Neuronal stem cell (in vitro differentiated cells): ENCODE measurements around the gene CCN5.

Source experiments
- DNase-seq: peaks from one replicate; pipeline ENCODE4 v3.0.0-alpha.2; 2013; ENCODE audit warnings: low spot score
- H2AFZ ChIP-seq: one replicate; pipeline ENCODE4 v1.6.1; 2013; ENCODE audit warnings: mild to moderate bottlenecking, low read length, inconsistent platforms
- H2AK5ac ChIP-seq: 2 replicates; pipeline ENCODE4 v1.6.1; 2013; ENCODE audit warnings: low read depth, mild to moderate bottlenecking, inconsistent platforms, low read length, moderate library complexity, mixed read lengths
- H2BK120ac ChIP-seq: 2 replicates; pipeline ENCODE4 v1.6.1; 2013; ENCODE audit warnings: low read depth, mild to moderate bottlenecking, inconsistent platforms, low read length, moderate library complexity, mixed read lengths
- H2BK12ac ChIP-seq: one replicate; pipeline ENCODE4 v1.6.1; 2013; ENCODE audit warnings: low read length, inconsistent platforms
- H2BK15ac ChIP-seq: 2 replicates; pipeline ENCODE4 v1.6.1; 2013; ENCODE audit warnings: mild to moderate bottlenecking, low read length, inconsistent platforms, mixed read lengths
- H2BK5ac ChIP-seq: one replicate; pipeline ENCODE4 v1.6.1; 2013; ENCODE audit warnings: inconsistent platforms, mild to moderate bottlenecking, low read length, moderate library complexity
- H3K14ac ChIP-seq: one replicate; pipeline ENCODE4 v1.6.1; 2013; ENCODE audit warnings: low read length, inconsistent platforms
- H3K18ac ChIP-seq: 2 replicates; pipeline ENCODE4 v1.6.1; 2013; ENCODE audit warnings: low read length, inconsistent platforms
- H3K23ac ChIP-seq: 2 replicates; pipeline ENCODE4 v1.6.1; 2013; ENCODE audit warnings: low read depth, mild to moderate bottlenecking, mixed read lengths, low read length, inconsistent platforms; ENCODE audit not compliant: poor library complexity
- H3K27ac ChIP-seq: replicated peaks from 3 replicates; pipeline ENCODE4 v1.5.1; 2013; ENCODE audit warnings: low read length, inconsistent platforms
- H3K27me3 ChIP-seq, 3 experiments: 2 replicates each; pipeline ENCODE4 v1.6.1; 2013; ENCODE audit warnings: low read length in 3 of 3, mild to moderate bottlenecking in 2 of 3, inconsistent platforms in 1 of 3, low read depth in 1 of 3, mixed read lengths in 1 of 3, moderate library complexity in 1 of 3; ENCODE audit not compliant: control insufficient read depth in 3 of 3, insufficient read depth in 3 of 3
- H3K36me3 ChIP-seq, 2 donors: replicated peaks in 1 of 2; 2 replicates each; pipeline ENCODE4 v1.6.1; 2013; ENCODE audit warnings: low read length in 2 of 2; ENCODE audit not compliant: control insufficient read depth in 2 of 2, insufficient read depth in 2 of 2
- H3K4ac ChIP-seq: 2 replicates; pipeline ENCODE4 v1.6.1; 2013; ENCODE audit warnings: inconsistent platforms, mild to moderate bottlenecking, low read length, moderate library complexity
- H3K4me1 ChIP-seq, 2 donors: 1 replicate in 1 of 2; 2 replicates in 1 of 2; pipeline ENCODE4 v1.6.1; 2013; ENCODE audit warnings: low read length in 2 of 2, low read depth in 1 of 2; ENCODE audit not compliant: control insufficient read depth in 2 of 2, insufficient read depth in 1 of 2
- H3K4me2 ChIP-seq: one replicate; pipeline ENCODE4 v1.6.1; 2013; ENCODE audit warnings: mild to moderate bottlenecking, low read length, inconsistent platforms; ENCODE audit not compliant: insufficient read depth, poor library complexity, severe bottlenecking
- H3K4me3 ChIP-seq, 2 donors: 2 replicates each; pipeline ENCODE4 v1.5.1; 2013; ENCODE audit warnings: low read length in 2 of 2, mild to moderate bottlenecking in 2 of 2, inconsistent platforms in 1 of 2, moderate library complexity in 1 of 2
- H3K79me1 ChIP-seq: one replicate; pipeline ENCODE4 v1.6.1; 2013; ENCODE audit warnings: low read depth, mild to moderate bottlenecking, inconsistent platforms, low read length, moderate library complexity
- H3K9ac ChIP-seq: one replicate; pipeline ENCODE4 v1.6.1; 2013; ENCODE audit warnings: mild to moderate bottlenecking, low read depth, low read length, inconsistent platforms; ENCODE audit not compliant: poor library complexity
- H3K9me3 ChIP-seq, 2 donors: replicated peaks in 1 of 2; 2 replicates each; pipeline versions ENCODE3 to v1.6.1; 2013; ENCODE audit warnings: low read length in 2 of 2, mild to moderate bottlenecking in 2 of 2, inconsistent platforms in 1 of 2, low read depth in 1 of 2, mixed read lengths in 1 of 2, moderate library complexity in 1 of 2; ENCODE audit not compliant: control insufficient read depth in 2 of 2, insufficient read depth in 1 of 2
- H4K8ac ChIP-seq: one replicate; pipeline ENCODE4 v1.6.1; 2013; ENCODE audit warnings: low read depth, mild to moderate bottlenecking, inconsistent platforms, low read length, moderate library complexity
- H4K91ac ChIP-seq: one replicate; pipeline ENCODE4 v1.6.1; 2013; ENCODE audit warnings: low read length, low read depth, mild to moderate bottlenecking, inconsistent platforms; ENCODE audit not compliant: poor library complexity
- WGBS, 2 donors: extraction: QIAGEN DNeasy Blood & Tissue Kit; methylation state at CpG; one replicate each; pipeline ENCODE4 v1.1.7; 2013; ENCODE audit warnings: missing lambda C conversion rate in 2 of 2, mixed read lengths in 1 of 2; ENCODE audit not compliant: insufficient read length in 2 of 2, insufficient replicate concordance in 1 of 2; ENCODE audit errors: extremely low coverage in 2 of 2; 5-methylcytosine and 5-hydroxymethylcytosine counted together

Gene CCN5

GRCh38 chr20:44714102-44714700 lies 968 bp upstream of the CCN5 start:
- Histone ChIP-seq H2BK12ac (no peak overlapping the region), H3K4me3 (no peak overlapping the region), H4K91ac (no peak overlapping the region), H3K36me3 (no peaks in the 10 kb centered on the region), H3K4me1 (peaks cover 0 to 1% of the 10 kb centered on the region in 2 donors), H3K23ac (no peak overlapping the region), H3K4ac (no peak overlapping the region), H3K18ac (peak overlapping the region; percentile 39), H2AFZ (no peak overlapping the region), H2BK120ac (no peak overlapping the region), H3K4me2 (no peak overlapping the region), H2BK15ac (no peak overlapping the region), H3K14ac (no peak overlapping the region), H3K9me3 (no peaks in the 10 kb centered on the region), H3K27ac (no peak overlapping the region), H3K27me3 (peaks cover 0 to 8% (median 0%) of the 10 kb centered on the region in 3 experiments), H3K9ac (no peak overlapping the region), H4K8ac (no peak overlapping the region), H2BK5ac (no peak overlapping the region), H3K79me1 (no peaks in the 10 kb centered on the region), H2AK5ac (no peak overlapping the region)
- no peak for DNase-seq
- WGBS, 2 donors = no CpG with 5 or more reads among the region's 13 CpGs

DNA sequence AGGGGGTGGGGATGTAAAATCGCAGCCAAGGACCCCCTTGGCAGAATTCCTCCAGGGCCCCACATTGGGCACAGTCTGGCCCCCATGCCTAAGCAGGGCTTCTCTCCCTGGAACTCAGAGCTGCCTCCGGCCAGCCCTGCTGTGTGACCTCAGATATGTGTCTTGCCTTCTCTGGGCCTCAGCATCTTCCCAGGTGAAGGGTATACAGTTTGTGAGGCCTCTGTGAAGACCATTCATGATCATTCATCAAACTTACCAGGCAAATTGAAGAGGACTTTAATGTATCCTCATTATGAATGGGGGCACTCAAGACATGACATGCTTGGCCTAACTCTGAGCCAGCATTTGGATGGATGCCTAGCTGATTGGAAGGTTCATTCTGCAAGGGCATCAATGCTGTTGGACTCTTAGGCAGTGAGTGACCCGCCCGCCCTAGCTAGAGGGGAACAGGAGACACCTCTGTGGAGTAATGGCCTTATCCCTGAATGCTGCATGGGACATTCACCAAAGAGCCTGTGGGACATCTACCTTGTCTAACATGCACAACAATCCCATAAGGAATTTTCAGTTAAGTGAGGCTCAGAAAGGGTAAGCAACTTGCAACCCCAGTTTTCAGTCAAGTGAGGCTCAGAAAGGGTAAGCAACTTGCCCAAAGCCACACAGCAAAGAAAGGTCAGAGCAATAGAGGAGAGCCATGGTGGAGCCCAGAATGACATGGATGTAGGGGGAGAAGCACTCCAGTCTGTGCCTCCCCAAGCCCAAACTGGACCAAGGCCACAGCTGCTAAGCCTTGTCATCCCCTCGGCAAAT lies 535 bp downstream of the CCN5 start:
- Histone ChIP-seq H3K23ac (no peak overlapping the region), H3K4me3 (no peak overlapping the region), H2BK15ac (no peak overlapping the region), H4K8ac (no peak overlapping the region), H3K27me3 (peaks cover 0 to 8% (median 0%) of the 10 kb centered on the region in 3 experiments), H4K91ac (no peak overlapping the region), H2BK5ac (no peak overlapping the region), H3K9ac (no peak overlapping the region), H3K4me2 (no peak overlapping the region), H3K18ac (no peak overlapping the region), H3K36me3 (no peaks in the 10 kb centered on the region), H3K4me1 (peaks cover 0 to 3% of the 10 kb centered on the region in 2 donors), H2BK12ac (no peak overlapping the region), H2AK5ac (no peak overlapping the region), H3K9me3 (no peaks in the 10 kb centered on the region), H3K79me1 (no peaks in the 10 kb centered on the region), H3K27ac (no peak overlapping the region), H2BK120ac (no peak overlapping the region), H3K14ac (no peak overlapping the region), H2AFZ (no peak overlapping the region), H3K4ac (no peak overlapping the region)
- WGBS, 2 donors = no CpG with 5 or more reads among the region's 5 CpGs
- DNase-seq = no peak

DNA sequence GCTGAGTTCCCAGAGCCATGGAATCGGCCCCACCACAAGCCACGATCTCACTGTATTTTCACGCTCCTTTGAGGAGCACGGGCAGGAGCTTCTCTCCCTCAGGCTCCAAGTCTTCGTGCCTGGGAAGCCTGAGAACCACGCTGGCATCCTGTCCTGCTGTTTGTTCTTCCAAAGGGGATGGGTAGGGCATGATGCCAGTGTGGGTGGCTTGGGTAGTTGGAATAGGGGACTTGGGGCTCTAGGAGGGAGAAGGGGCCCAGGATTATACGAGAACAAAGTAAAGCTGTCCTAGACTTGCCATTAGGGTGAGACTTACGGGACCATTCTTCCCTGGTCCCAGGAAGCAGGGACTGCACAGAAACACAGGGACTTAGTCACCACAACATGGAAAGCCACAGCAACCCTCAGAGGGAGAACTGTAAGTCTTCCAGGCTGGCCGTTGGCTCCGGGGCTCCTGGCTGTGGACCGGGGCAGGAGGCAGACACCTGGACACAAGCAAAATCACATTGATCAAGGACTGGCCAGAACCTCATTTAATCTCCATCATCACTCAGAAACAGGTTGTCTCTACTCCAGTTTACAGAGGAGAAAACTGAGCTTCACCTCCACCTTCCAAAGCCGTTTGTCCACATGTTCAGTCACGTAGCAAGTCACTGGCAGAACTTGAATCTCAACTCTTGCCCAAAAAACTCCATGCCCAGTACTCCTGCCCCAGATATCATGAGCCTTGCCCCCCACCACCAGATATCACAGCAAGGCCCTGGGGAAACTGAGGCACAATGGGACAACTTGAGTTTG lies 1.3 kb downstream of the CCN5 start:
- no CpG with 5 or more reads among the region's 13 CpGs for WGBS, 2 donors
- Histone ChIP-seq H3K14ac (no peak overlapping the region), H3K9me3 (no peaks in the 10 kb centered on the region), H3K23ac (no peak overlapping the region), H2AFZ (no peak overlapping the region), H3K79me1 (no peaks in the 10 kb centered on the region), H3K9ac (no peak overlapping the region), H4K8ac (no peak overlapping the region), H3K36me3 (no peaks in the 10 kb centered on the region), H3K4ac (no peak overlapping the region), H3K4me2 (no peak overlapping the region), H3K4me3 (no peak overlapping the region), H2AK5ac (peak overlapping the region; percentile 18), H2BK15ac (no peak overlapping the region), H2BK120ac (no peak overlapping the region), H3K27me3 (peaks cover 0 to 8% (median 0%) of the 10 kb centered on the region in 3 experiments), H2BK12ac (no peak overlapping the region), H4K91ac (no peak overlapping the region), H2BK5ac (no peak overlapping the region), H3K4me1 (peaks cover 0 to 4% of the 10 kb centered on the region in 2 donors), H3K18ac (peak overlapping the region; percentile 44), H3K27ac (no peak overlapping the region)
- no peak for DNase-seq

GRCh38 chr20:44717986-44718385 lies 2.8 kb downstream of the CCN5 start:
- Histone ChIP-seq H3K23ac (peak overlapping the region; percentile 11), H2AK5ac (no peak overlapping the region), H3K18ac (peak overlapping the region; percentile 41), H2BK12ac (no peak overlapping the region), H3K9me3 (no peaks in the 10 kb centered on the region), H2BK5ac (no peak overlapping the region), H2BK15ac (no peak overlapping the region), H3K4me2 (no peak overlapping the region), H4K91ac (no peak overlapping the region), H3K4me1 (peaks cover 0 to 4% of the 10 kb centered on the region in 2 donors), H4K8ac (no peak overlapping the region), H3K9ac (peak overlapping the region; percentile 24), H3K4me3 (no peak overlapping the region), H2BK120ac (no peak overlapping the region), H3K14ac (no peak overlapping the region), H3K79me1 (no peaks in the 10 kb centered on the region), H2AFZ (no peak overlapping the region), H3K4ac (no peak overlapping the region), H3K27ac (no peak overlapping the region), H3K36me3 (no peaks in the 10 kb centered on the region), H3K27me3 (peaks cover 0 to 8% (median 0%) of the 10 kb centered on the region in 3 experiments)
- WGBS, 2 donors = no CpG with 5 or more reads among the region's 10 CpGs
- DNase-seq = no peak
